Keratinocyte (primary cell): ENCODE measurements around the gene ZNF529. TPM values are rescaled to one million over a fixed set of nuclear protein-coding genes. Genes with fewer than 3 reads are reported as not detected.

ENCODE experiments used
- DNase-seq: peaks from one replicate; pipeline ENCODE4 v3.0.0-alpha.2; 2011; ENCODE audit warnings: low read depth, missing footprints, low spot score
- FAIRE-seq: peaks from 2 replicates; lab custom pipeline; 2011; peaks lifted over from hg19 to GRCh38; lab: Jason Lieb, UNC
- H2AFZ ChIP-seq: 2 replicates; pipeline ENCODE4 v1.6.0; 2012; ENCODE audit warnings: low read length, control low read depth, inconsistent platforms; ENCODE audit not compliant: control insufficient read depth
- H3K27ac ChIP-seq: 2 replicates; pipeline ENCODE4 v1.5.1; 2011; ENCODE audit warnings: low read length; ENCODE audit not compliant: control insufficient read depth, insufficient read depth
- H3K27me3 ChIP-seq: 3 replicates; pipeline ENCODE4 v1.6.0; 2011; ENCODE audit warnings: low read length; ENCODE audit not compliant: control insufficient read depth, insufficient read depth; ENCODE audit errors: extremely low read depth
- H3K36me3 ChIP-seq, 2 experiments: 2 replicates in 1 of 2; 3 replicates in 1 of 2; pipeline ENCODE4 v1.5.1; 2011; ENCODE audit warnings: low read length in 2 of 2, mild to moderate bottlenecking in 1 of 2; ENCODE audit not compliant: control insufficient read depth in 2 of 2, insufficient read depth in 2 of 2; ENCODE audit errors: extremely low read depth in 1 of 2
- H3K4me1 ChIP-seq: 3 replicates; pipeline ENCODE4 v1.5.1; 2011; ENCODE audit warnings: low read length; ENCODE audit not compliant: control insufficient read depth, insufficient read depth; ENCODE audit errors: extremely low read depth
- H3K4me2 ChIP-seq: 3 replicates; pipeline ENCODE4 v1.6.0; 2011; ENCODE audit warnings: low read depth, low read length; ENCODE audit not compliant: control insufficient read depth, insufficient read depth; ENCODE audit errors: extremely low read depth
- H3K4me3 ChIP-seq, 3 experiments: fragments of 200-600 bp in 1 of 3; sonication (generic) in 1 of 3; 2 replicates in 2 of 3; 3 replicates in 1 of 3; pipeline ENCODE4 v1.5.1; 2011 to 2016; ENCODE audit warnings: low read length in 3 of 3, mild to moderate bottlenecking in 3 of 3, control low read depth in 2 of 3, inconsistent platforms in 1 of 3, low read depth in 1 of 3, mixed read lengths in 1 of 3, mixed run types in 1 of 3, moderate library complexity in 1 of 3; ENCODE audit not compliant: control insufficient read depth in 2 of 3, insufficient read depth in 2 of 3; ENCODE audit errors: extremely low read depth in 1 of 3
- H3K79me2 ChIP-seq: 2 replicates; pipeline ENCODE4 v1.6.0; 2012; ENCODE audit warnings: low read length; ENCODE audit not compliant: control insufficient read depth, insufficient read depth
- H3K9ac ChIP-seq: 3 replicates; pipeline ENCODE4 v1.6.0; 2011; ENCODE audit warnings: low read length; ENCODE audit not compliant: control insufficient read depth, insufficient read depth; ENCODE audit errors: extremely low read depth
- H3K9me1 ChIP-seq: 3 replicates; pipeline ENCODE4 v1.6.0; 2011; ENCODE audit warnings: low read length; ENCODE audit not compliant: control insufficient read depth, insufficient read depth; ENCODE audit errors: extremely low read depth
- H3K9me3 ChIP-seq: 2 replicates; pipeline ENCODE4 v1.5.1; 2012; ENCODE audit warnings: low read depth, low read length; ENCODE audit not compliant: control insufficient read depth
- H4K20me1 ChIP-seq: 3 replicates; pipeline ENCODE4 v1.6.0; 2011; ENCODE audit warnings: low read length; ENCODE audit not compliant: control insufficient read depth, insufficient read depth; ENCODE audit errors: extremely low read depth
- EZH2 ChIP-seq: IDR thresholded peaks from one replicate; pipeline ENCODE4 v1.6.1; 2012; ENCODE audit warnings: inconsistent platforms, mild to moderate bottlenecking, low read length, moderate library complexity
- dilution Hi-C: fragments of 300-500 bp; cut with MboI; formaldehyde crosslinking; loops from one replicate; pipeline ENCODE4 v1.7.0; 2020; ENCODE audit warnings: low sequenced_read_pairs; ENCODE audit not compliant: extremely low pct_ligation_motif_present
- polyA plus RNA-seq, 5 experiments: library from polyadenylated mRNA; depleted of rRNA in 3 of 5; stranded (reverse) in 3 of 5; stranded (forward) in 1 of 5; unstranded in 1 of 5; fragments of >200 nt; gene quantifications; 1 replicate in 1 of 5; 2 replicates in 3 of 5; 3 replicates in 1 of 5; pipeline versions ENCODE4 v1.2.1 to v1.2.3, GENCODE V29; 2011 to 2012; ENCODE audit warnings: missing spikeins in 2 of 5, low read depth in 1 of 5, low replicate concordance in 1 of 5
- TF ChIP-seq, protein P1 (sequence below), 3 experiments: IDR thresholded peaks in 1 of 3; conservative IDR thresholded peaks in 1 of 3; optimal IDR thresholded peaks in 1 of 3; 2 replicates in 2 of 3; 3 replicates in 1 of 3; pipeline versions ENCODE3 to v1.5.1; 2011; ENCODE audit warnings: low read length in 3 of 3, mild to moderate bottlenecking in 3 of 3, moderate library complexity in 2 of 3, control low read depth in 1 of 3, inconsistent platforms in 1 of 3; ENCODE audit not compliant: insufficient read depth in 2 of 3; ENCODE audit errors: extremely low read depth in 1 of 3

Gene ZNF529
- polyA plus RNA-seq, 1 donor (not counting 4 experiments of a cell fraction or from before 2014, with no cell fraction given) = 5.5 TPM

DNA sequence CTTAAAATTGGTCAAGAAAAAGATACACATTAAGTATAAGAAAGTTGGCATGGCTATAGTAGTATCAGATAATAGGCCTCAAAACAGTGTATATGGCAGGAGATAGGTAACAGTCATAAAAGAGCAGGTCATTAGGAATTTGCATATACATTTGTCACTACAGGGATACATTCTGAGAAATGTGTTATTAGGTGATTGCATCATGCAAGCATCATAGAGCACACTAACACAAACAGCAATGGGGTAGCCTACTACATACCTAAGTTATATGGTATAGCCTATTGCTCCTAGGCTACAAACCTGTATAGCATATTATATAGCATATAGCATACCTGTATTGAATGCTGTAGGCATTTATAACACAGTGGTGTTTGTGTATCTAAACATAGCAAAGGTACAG lies 6.2 kb upstream of the ZNF529 start:
- Histone ChIP-seq H3K36me3 (peaks cover 14 to 16% of the 10 kb centered on the region in 2 experiments), H3K27ac (no peak overlapping the region), H3K9me1 (no peaks in the 10 kb centered on the region), H3K9ac (no peak overlapping the region), H3K27me3 (no peaks in the 10 kb centered on the region), H3K4me3 (no peak overlapping the region), H4K20me1 (no peaks in the 10 kb centered on the region), H3K4me2 (no peak overlapping the region), H3K9me3 (no peaks in the 10 kb centered on the region), H3K4me1 (no peaks in the 10 kb centered on the region), H3K79me2 (peaks cover 15% of the 10 kb centered on the region), H2AFZ (no peak overlapping the region)
- TF ChIP-seq, protein P1, sequence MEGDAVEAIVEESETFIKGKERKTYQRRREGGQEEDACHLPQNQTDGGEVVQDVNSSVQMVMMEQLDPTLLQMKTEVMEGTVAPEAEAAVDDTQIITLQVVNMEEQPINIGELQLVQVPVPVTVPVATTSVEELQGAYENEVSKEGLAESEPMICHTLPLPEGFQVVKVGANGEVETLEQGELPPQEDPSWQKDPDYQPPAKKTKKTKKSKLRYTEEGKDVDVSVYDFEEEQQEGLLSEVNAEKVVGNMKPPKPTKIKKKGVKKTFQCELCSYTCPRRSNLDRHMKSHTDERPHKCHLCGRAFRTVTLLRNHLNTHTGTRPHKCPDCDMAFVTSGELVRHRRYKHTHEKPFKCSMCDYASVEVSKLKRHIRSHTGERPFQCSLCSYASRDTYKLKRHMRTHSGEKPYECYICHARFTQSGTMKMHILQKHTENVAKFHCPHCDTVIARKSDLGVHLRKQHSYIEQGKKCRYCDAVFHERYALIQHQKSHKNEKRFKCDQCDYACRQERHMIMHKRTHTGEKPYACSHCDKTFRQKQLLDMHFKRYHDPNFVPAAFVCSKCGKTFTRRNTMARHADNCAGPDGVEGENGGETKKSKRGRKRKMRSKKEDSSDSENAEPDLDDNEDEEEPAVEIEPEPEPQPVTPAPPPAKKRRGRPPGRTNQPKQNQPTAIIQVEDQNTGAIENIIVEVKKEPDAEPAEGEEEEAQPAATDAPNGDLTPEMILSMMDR (optimal IDR thresholded peaks at IDR 0.05 in 1 of 3, IDR thresholded peaks at IDR 0.05 in 1 of 3, conservative IDR thresholded peaks at IDR 0.05 in 1 of 3; ENCODE audit: extremely low read depth in 1 of 3, insufficient read depth in 2 of 3, low read length in 3 of 3) = no peak
- TF ChIP-seq EZH2 = no peak
- FAIRE-seq (no peak), DNase-seq (no peak)
- dilution Hi-C loops = no loop called here

DNA sequence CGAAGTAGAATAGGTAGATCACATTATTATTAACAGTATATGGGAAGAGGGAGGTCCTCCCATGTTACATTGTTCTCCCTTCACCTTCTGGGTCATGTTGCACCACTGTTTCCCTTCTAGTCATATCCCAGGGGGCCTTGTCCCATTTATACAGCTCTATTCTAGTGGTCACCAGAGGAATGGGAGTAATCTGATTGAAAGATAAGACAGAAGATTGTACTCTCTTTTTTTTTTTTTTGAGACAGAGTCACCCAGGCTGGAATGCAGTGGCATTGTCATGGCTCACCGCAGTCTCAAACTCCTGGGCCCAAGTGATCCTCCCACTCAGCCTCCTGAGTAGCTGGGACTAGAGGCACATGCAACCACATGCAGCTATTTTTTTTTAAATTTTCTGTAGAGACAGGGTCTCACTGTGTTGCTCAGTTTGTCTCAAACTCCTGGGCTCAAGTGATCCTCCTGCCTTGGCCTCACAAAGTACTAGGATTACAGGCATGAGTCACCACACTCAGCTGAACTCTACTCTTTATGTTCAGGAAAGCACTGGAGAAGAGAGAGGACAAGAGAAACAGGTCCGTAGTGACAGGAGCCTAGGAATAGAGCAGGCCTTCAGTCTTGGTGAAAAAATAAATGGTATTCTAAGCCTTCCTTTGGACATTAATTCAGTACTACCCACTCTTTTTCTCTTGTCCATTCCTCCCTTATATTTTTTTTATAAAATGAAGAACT lies 4.3 kb upstream of the ZNF529 start:
- Histone ChIP-seq H3K4me3 (no peak overlapping the region), H3K9me3 (no peaks in the 10 kb centered on the region), H2AFZ (no peak overlapping the region), H3K9ac (no peak overlapping the region), H3K79me2 (peaks cover 32% of the 10 kb centered on the region), H3K36me3 (peaks cover 14 to 16% of the 10 kb centered on the region in 2 experiments), H3K27ac (no peak overlapping the region), H3K4me1 (no peaks in the 10 kb centered on the region), H4K20me1 (no peaks in the 10 kb centered on the region), H3K27me3 (no peaks in the 10 kb centered on the region), H3K4me2 (no peak overlapping the region), H3K9me1 (no peaks in the 10 kb centered on the region)
- FAIRE-seq (no peak), DNase-seq (no peak)
- TF ChIP-seq EZH2 = no peak
- TF ChIP-seq, protein P1 (optimal IDR thresholded peaks at IDR 0.05 in 1 of 3, IDR thresholded peaks at IDR 0.05 in 1 of 3, conservative IDR thresholded peaks at IDR 0.05 in 1 of 3; ENCODE audit: extremely low read depth in 1 of 3, insufficient read depth in 2 of 3, low read length in 3 of 3) = no peak
- dilution Hi-C loops = no loop called here
